ENCODE results near the gene MEGF11.

MEGF11 gene

DNA sequence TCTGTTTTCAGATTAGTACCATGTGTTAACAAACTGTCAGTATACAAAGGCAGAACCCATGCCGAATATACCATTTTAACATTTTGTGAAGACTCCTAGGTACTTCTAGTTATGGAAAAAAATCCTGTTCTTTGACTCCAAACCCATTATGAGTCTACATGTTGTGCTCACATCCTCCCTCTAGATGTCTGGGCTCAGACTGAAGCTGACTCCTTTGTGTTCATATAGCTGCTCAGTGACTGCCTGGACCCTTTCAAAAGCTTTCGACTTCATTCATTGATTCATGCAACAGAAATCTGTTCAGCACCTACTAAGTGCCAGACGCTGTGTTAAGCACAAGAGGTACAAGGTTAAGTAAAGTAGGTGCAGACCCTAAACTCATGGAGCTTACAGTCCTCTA is 60.5 kb downstream of the MEGF11 start:
- ATAC-seq, result no peak
- TF ChIP-seq ARNTL (CRISPR knock-in tag; IDR thresholded peaks at IDR 0.05; ENCODE audit: borderline replicate concordance, low read depth) (no peak), RARB (CRISPR knock-in tag; IDR thresholded peaks at IDR 0.05) (no peak), ZNF70 (CRISPR knock-in tag; IDR thresholded peaks at IDR 0.05) (no peak), OSR1 (CRISPR knock-in tag; IDR thresholded peaks at IDR 0.05) (no peak)
- TF ChIP-seq, protein P1, sequence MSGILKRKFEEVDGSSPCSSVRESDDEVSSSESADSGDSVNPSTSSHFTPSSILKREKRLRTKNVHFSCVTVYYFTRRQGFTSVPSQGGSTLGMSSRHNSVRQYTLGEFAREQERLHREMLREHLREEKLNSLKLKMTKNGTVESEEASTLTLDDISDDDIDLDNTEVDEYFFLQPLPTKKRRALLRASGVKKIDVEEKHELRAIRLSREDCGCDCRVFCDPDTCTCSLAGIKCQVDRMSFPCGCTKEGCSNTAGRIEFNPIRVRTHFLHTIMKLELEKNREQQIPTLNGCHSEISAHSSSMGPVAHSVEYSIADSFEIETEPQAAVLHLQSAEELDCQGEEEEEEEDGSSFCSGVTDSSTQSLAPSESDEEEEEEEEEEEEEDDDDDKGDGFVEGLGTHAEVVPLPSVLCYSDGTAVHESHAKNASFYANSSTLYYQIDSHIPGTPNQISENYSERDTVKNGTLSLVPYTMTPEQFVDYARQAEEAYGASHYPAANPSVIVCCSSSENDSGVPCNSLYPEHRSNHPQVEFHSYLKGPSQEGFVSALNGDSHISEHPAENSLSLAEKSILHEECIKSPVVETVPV (CRISPR knock-in tag; IDR thresholded peaks at IDR 0.05), result no peak
- TF ChIP-seq, protein P2, sequence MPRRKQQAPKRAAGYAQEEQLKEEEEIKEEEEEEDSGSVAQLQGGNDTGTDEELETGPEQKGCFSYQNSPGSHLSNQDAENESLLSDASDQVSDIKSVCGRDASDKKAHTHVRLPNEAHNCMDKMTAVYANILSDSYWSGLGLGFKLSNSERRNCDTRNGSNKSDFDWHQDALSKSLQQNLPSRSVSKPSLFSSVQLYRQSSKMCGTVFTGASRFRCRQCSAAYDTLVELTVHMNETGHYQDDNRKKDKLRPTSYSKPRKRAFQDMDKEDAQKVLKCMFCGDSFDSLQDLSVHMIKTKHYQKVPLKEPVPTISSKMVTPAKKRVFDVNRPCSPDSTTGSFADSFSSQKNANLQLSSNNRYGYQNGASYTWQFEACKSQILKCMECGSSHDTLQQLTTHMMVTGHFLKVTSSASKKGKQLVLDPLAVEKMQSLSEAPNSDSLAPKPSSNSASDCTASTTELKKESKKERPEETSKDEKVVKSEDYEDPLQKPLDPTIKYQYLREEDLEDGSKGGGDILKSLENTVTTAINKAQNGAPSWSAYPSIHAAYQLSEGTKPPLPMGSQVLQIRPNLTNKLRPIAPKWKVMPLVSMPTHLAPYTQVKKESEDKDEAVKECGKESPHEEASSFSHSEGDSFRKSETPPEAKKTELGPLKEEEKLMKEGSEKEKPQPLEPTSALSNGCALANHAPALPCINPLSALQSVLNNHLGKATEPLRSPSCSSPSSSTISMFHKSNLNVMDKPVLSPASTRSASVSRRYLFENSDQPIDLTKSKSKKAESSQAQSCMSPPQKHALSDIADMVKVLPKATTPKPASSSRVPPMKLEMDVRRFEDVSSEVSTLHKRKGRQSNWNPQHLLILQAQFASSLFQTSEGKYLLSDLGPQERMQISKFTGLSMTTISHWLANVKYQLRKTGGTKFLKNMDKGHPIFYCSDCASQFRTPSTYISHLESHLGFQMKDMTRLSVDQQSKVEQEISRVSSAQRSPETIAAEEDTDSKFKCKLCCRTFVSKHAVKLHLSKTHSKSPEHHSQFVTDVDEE (CRISPR knock-in tag; IDR thresholded peaks at IDR 0.05), result no peak

- TF ChIP-seq GLIS3 (CRISPR knock-in tag; IDR thresholded peaks at IDR 0.05) (no peak), ISL1 (CRISPR knock-in tag; IDR thresholded peaks at IDR 0.05) (no peak), ZNF8 (CRISPR knock-in tag; IDR thresholded peaks at IDR 0.05) (no peak)
- TF ChIP-seq, protein P1 (CRISPR knock-in tag; IDR thresholded peaks at IDR 0.05), result no peak
Measured at GRCh38 chr15:66190746-66191145, 62.8 kb downstream of the MEGF11 start.

DNA sequence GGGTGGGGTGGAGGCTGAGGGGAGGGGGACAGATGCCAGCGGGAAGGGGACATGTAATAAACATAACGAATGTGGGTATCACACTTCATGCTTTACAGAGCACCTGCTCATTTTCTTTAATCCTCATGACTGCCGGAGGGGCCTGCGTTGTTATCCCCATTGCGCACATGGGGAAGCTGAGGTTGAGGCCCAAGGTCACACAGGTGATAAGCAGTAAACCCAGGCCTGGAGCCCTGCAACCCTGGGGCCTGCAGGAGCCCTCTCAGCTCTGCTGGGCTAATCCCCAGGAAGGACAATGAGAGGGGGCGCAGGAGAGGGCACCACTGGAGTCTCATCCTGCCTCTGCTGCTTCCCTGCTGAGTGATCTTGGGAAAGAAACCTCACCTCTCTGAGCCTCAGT is 64.3 kb downstream of the MEGF11 start:
- no peak for ATAC-seq
- TF ChIP-seq TOX (CRISPR knock-in tag; IDR thresholded peaks at IDR 0.05; ENCODE audit: borderline replicate concordance) (no peak), ZNF70 (CRISPR knock-in tag; IDR thresholded peaks at IDR 0.05) (no peak), ISL1 (CRISPR knock-in tag; IDR thresholded peaks at IDR 0.05) (no peak), POU6F1 (CRISPR knock-in tag; IDR thresholded peaks at IDR 0.05; ENCODE audit: borderline replicate concordance, low read depth) (no peak), SNAI2 (CRISPR knock-in tag; IDR thresholded peaks at IDR 0.05) (no peak), ZNF565 (CRISPR knock-in tag; conservative IDR thresholded peaks at IDR 0.05; ENCODE audit: low read depth) (no peak), CSDC2 (CRISPR knock-in tag; IDR thresholded peaks at IDR 0.05) (no peak), CREB5 (CRISPR knock-in tag; IDR thresholded peaks at IDR 0.05; ENCODE audit: low read depth) (no peak), BACH2 (CRISPR knock-in tag; IDR thresholded peaks at IDR 0.05; ENCODE audit: borderline replicate concordance) (no peak), PPARA (CRISPR knock-in tag; IDR thresholded peaks at IDR 0.05; ENCODE audit: borderline replicate concordance) (no peak), OSR1 (CRISPR knock-in tag; IDR thresholded peaks at IDR 0.05) (no peak), ZFP3 (CRISPR knock-in tag; IDR thresholded peaks at IDR 0.05) (no peak), ZNF8 (CRISPR knock-in tag; IDR thresholded peaks at IDR 0.05) (no peak)
- TF ChIP-seq, protein P2 (CRISPR knock-in tag; IDR thresholded peaks at IDR 0.05), result no peak

More at GRCh38 chr15:66190746-66191145, 62.8 kb downstream of the MEGF11 start:
- ATAC-seq, result no peak
